ENCODE results near the gene CELF6.

- TF ChIP-seq CTCF (IDR thresholded peaks at IDR 0.05) (no peak), POLR2A (IDR thresholded peaks at IDR 0.05) (no peak)
These were observed 50.2 kb downstream of the CELF6 start for GRCh38 chr15:72269739-72270138.
